HFFc6 (cell line): Measurements from ENCODE around the gene LIPC. TPM values are rescaled to one million over a fixed set of nuclear protein-coding genes. Genes with fewer than 3 reads are reported as not detected.

ENCODE experiments used
- DNase-seq: peaks from one replicate; pipeline ENCODE4 v3.0.0-alpha.2; 2018
- H3K27ac Mint-ChIP-seq: 2 replicates; pipeline ENCODE4 v1.8.0; 2020; ENCODE audit warnings: mild to moderate bottlenecking, mixed read lengths
- H3K27me3 Mint-ChIP-seq: 2 replicates; pipeline ENCODE4 v1.8.0; 2021; ENCODE audit warnings: mild to moderate bottlenecking, moderate library complexity, mixed read lengths; ENCODE audit not compliant: insufficient read depth
- H3K36me3 Mint-ChIP-seq: 2 replicates; pipeline ENCODE4 v1.8.0; 2021; ENCODE audit warnings: low read depth, mixed read lengths
- H3K4me1 Mint-ChIP-seq: 2 replicates; pipeline ENCODE4 v1.8.0; 2020; ENCODE audit warnings: low read depth, mixed read lengths
- H3K4me3 Mint-ChIP-seq: 2 replicates; pipeline ENCODE4 v1.8.0; 2020; ENCODE audit warnings: mild to moderate bottlenecking, moderate library complexity, mixed read lengths
- H3K9me3 Mint-ChIP-seq: 2 replicates; pipeline ENCODE4 v1.8.0; 2020; ENCODE audit warnings: mild to moderate bottlenecking, mixed read lengths
- long read RNA-seq: library from polyadenylated mRNA; unstranded; transcript quantifications from one replicate; pipeline ENCODE4 v2.0.0, GENCODE V29; 2019
- total RNA-seq, 6 experiments: library from RNA; stranded (reverse); fragmentation: NEBNext Ultra II Directional; extraction: Animal tissue kit (Norgen Biotek cat#: 25700); gene quantifications; 2 replicates in 1 of 6; 3 replicates in 5 of 6; pipeline ENCODE4 v1.2.3, GENCODE V29; 2021
- TF ChIP-seq, protein P1 (sequence below): fragments of 200-600 bp; sonication (generic); IDR thresholded peaks from 2 replicates; pipeline ENCODE4 v1.5.0; 2021; ENCODE audit warnings: antibody characterized with exemption, mild to moderate bottlenecking

LIPC gene
- total RNA-seq: not detected
- long read RNA-seq: 0 reads

- no peak for DNase-seq
- Mint-ChIP-seq H3K27me3 (peaks cover 14% of the 10 kb centered on the region), H3K9me3 (no peaks in the 10 kb centered on the region), H3K36me3 (no peaks in the 10 kb centered on the region), H3K4me1 (peaks cover 6% of the 10 kb centered on the region), H3K4me3 (no peak within 1 kb of the TSS), H3K27ac (no peak within 1 kb of the TSS)
- TF ChIP-seq, protein P1, sequence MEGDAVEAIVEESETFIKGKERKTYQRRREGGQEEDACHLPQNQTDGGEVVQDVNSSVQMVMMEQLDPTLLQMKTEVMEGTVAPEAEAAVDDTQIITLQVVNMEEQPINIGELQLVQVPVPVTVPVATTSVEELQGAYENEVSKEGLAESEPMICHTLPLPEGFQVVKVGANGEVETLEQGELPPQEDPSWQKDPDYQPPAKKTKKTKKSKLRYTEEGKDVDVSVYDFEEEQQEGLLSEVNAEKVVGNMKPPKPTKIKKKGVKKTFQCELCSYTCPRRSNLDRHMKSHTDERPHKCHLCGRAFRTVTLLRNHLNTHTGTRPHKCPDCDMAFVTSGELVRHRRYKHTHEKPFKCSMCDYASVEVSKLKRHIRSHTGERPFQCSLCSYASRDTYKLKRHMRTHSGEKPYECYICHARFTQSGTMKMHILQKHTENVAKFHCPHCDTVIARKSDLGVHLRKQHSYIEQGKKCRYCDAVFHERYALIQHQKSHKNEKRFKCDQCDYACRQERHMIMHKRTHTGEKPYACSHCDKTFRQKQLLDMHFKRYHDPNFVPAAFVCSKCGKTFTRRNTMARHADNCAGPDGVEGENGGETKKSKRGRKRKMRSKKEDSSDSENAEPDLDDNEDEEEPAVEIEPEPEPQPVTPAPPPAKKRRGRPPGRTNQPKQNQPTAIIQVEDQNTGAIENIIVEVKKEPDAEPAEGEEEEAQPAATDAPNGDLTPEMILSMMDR: no peak
These were observed at the start of gene LIPC for GRCh38 chr15:58431221-58432149. TSS of gene LIPC (plus strand) at chr15:58431991. CDS start at chr15:58432033, 42 bp downstream.

DNA sequence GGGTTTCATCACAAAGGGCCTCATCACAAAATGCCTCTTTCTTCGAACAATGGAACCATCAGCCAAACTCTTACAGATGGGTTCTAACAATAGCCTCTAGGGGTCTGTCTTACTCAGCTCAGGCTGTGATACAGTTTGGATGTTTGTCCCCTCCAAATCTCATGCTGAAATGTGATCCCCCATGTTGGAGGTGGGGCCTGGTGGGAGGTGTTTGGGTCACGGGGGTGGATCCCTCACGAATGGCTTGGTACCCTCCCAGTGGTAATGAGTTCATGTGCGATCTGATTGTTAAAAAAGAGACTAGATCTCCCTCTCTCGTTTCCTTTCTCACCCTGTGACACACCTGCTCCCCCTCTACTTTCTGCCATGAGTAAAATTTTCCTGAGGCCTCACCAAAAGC, 47.9 kb upstream of the LIPC start:
- H3K4me3 Mint-ChIP-seq: no peak overlapping the region
- no peaks in the 10 kb centered on the region for H3K36me3 Mint-ChIP-seq
- peaks cover 4% of the 10 kb centered on the region; the same call in 1 of the 2 replicates for H3K27me3 Mint-ChIP-seq
- peaks cover 22% of the 10 kb centered on the region for H3K4me1 Mint-ChIP-seq
- H3K9me3 Mint-ChIP-seq: no peaks in the 10 kb centered on the region
- H3K27ac Mint-ChIP-seq: no peak overlapping the region
- TF ChIP-seq, protein P1: no peak
- DNase-seq: no peak

- no peak overlapping the region for H3K27ac Mint-ChIP-seq
- peaks cover 28% of the 10 kb centered on the region for H3K4me1 Mint-ChIP-seq
- no peaks in the 10 kb centered on the region for H3K9me3 Mint-ChIP-seq
- no peak overlapping the region for H3K4me3 Mint-ChIP-seq
- TF ChIP-seq, protein P1: no peak
- H3K36me3 Mint-ChIP-seq: no peaks in the 10 kb centered on the region
- no peak for DNase-seq
- H3K27me3 Mint-ChIP-seq: peaks cover 4% of the 10 kb centered on the region; the same call in 1 of the 2 replicates
These were observed 47.1 kb upstream of the LIPC start for GRCh38 chr15:58384667-58385066.

- no peak overlapping the region for H3K4me3 Mint-ChIP-seq
- H3K4me1 Mint-ChIP-seq: peaks cover 32% of the 10 kb centered on the region
- H3K27me3 Mint-ChIP-seq: peaks cover 4% of the 10 kb centered on the region; the same call in 1 of the 2 replicates
- TF ChIP-seq, protein P1: no peak
- no peak for DNase-seq
- no peaks in the 10 kb centered on the region for H3K9me3 Mint-ChIP-seq
- H3K27ac Mint-ChIP-seq: no peak overlapping the region
- no peaks in the 10 kb centered on the region for H3K36me3 Mint-ChIP-seq
These were observed 45.7 kb upstream of the LIPC start for GRCh38 chr15:58386081-58386480.

DNA sequence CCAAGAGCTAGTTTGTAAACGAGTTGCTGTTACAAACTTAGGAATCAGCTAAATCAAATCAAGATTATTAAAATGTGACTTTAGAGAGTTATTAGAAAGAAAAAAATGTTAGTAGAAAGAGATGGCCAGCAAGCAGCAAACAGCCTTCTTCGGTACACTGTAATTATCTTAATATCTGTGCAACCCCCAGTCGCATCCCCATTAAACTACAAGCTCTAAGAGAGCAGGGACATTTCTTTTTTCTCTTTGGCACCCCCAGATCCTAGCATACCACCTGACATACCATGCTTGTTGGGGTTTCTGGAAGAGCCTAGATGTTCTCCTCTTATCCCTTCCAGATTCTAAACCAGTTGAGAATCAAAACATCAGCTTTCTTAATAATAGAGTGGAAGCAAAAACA, 45.1 kb upstream of the LIPC start:
- Mint-ChIP-seq H3K36me3 (no peaks in the 10 kb centered on the region), H3K27me3 (peaks cover 4% of the 10 kb centered on the region; the same call in 1 of the 2 replicates), H3K9me3 (no peaks in the 10 kb centered on the region), H3K4me1 (peaks cover 32% of the 10 kb centered on the region), H3K27ac (peak overlapping the region; percentile 10), H3K4me3 (no peak overlapping the region)
- no peak for DNase-seq
- TF ChIP-seq, protein P1: no peak
